Measurements from ENCODE around the gene ADCY5. TPM values are rescaled to one million over a fixed set of nuclear protein-coding genes. Genes with fewer than 3 reads are reported as not detected.

The ADCY5 gene
- total RNA-seq, 1 donor: not detected

DNA sequence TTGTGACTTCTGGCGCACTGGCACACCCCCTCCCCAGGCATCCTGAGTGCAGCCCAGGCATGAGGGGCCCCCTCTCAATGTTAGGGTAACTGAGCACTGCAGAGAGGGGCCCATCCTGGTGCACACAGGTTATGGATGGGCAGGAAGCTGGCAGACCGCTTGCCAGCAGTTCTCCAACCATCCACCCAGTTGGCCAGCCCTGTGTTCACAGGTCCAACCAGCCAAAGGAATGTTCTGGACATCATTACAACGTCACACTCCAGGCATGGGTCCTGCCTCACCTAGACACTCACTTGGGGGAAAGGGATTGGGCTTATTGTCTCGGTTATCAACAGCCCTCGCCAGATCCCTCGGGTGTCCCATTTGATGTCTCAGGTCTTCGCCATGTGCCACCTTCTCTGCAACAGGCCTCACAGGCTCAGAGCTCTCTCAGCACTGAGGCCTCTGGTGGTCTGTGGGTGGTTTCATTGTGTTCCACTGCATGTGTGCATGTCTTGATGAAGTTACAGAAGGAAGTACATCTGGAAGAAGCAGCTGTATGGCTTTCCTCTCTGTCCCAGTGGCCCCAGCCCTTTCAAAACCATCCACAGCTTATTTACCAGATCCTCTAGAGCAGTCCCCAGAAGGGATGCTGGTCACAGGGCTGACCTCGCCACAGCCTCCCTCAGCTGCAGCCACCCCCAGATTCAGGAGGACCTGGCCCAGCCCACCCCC, 23.7 kb downstream of the ADCY5 start:
- H3K27me3 ChIP-seq (ENCODE audit: insufficient read depth, low read length): no peaks in the 10 kb centered on the region

DNA sequence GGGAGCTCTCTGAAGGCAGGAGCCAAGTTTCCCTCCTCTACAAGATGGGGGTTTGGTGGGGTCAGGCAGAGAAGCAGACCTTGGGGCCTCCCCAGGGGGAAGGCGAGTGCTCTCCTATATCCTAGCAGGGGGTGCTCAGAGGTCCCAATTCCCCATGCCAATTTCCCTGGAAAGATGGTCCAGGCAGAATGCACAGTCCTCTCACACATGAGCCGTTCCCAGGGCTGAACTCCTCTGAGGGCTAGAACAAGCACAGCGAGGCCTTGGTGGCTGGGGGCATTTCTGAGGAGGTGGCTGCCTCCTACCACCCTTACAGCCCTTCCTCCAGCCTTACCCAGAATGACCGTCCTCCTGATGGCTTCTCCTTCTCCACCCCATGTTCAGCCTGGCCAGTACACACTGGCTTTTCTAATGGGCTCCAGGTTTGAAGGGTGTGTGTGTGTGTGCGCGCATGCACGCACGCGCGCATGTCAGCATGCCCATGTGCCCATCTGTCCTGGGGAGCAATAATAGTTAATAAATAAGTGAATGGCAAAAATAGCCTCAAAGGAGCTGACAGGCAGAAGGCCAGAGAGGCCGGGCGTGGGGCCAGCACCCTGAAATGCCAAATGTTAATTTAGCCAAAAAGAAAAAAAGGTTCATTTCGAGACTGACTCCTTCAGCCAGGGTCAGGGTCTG, 24.4 kb downstream of the ADCY5 start:
- H3K4me1 ChIP-seq (ENCODE audit: insufficient read depth, low read length): no peaks in the 10 kb centered on the region
- H3K9me3 ChIP-seq (ENCODE audit: low read depth, low read length): no peaks in the 10 kb centered on the region
- no peak overlapping the region for H3K4me3 ChIP-seq (ENCODE audit: low read length)
- H3K27me3 ChIP-seq (ENCODE audit: insufficient read depth, low read length): no peaks in the 10 kb centered on the region

More for the DNA sequence above, 23.7 kb downstream of the ADCY5 start:
- no peaks in the 10 kb centered on the region for H3K9me3 ChIP-seq (ENCODE audit: low read depth, low read length)
- H3K4me3 ChIP-seq (ENCODE audit: low read length): no peak overlapping the region
- H3K4me1 ChIP-seq (ENCODE audit: insufficient read depth, low read length): no peaks in the 10 kb centered on the region

DNA sequence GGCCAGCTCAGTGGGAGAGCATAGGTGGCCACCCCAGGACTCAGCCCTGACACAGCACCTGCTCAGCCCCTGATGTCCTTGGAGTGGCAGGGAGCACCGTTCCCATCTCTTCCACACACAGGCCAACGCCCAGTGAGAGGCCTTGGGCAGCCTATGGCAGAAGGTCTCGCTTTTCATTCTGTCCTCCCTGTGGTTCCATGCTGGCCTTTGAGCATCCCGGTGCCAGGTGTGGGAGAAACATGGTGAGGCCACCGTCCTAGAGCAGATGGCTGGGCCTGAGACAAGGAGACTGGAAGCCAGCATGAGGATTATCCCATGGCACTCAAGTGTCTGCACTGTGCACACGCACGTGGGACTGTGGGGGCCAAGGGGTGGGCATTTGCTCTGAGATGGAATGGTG, 25.1 kb downstream of the ADCY5 start:
- H3K4me3 ChIP-seq (ENCODE audit: low read length): no peak overlapping the region
- H3K27me3 ChIP-seq (ENCODE audit: insufficient read depth, low read length): no peaks in the 10 kb centered on the region
- H3K4me1 ChIP-seq (ENCODE audit: insufficient read depth, low read length): no peaks in the 10 kb centered on the region

DNA sequence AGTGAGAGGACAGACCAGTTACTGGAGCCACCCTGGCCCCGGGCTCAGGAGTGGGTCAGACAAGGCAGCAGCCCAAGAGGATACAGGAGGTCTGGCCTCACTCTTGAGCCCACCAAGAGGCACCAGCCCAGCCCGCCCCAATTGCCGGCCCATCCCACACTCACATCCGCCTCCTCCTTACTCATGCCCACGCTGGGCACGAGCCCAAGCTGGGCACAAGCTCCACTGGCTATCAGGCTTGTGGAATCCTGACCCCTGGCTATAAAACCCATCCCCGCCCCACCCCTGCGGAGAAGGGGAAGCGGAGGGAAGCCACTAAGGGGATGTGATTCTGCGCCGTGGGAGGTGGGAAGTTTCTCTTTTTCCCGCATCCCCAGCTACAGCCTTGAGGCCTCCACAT, 25.9 kb downstream of the ADCY5 start:
- H3K4me3 ChIP-seq (ENCODE audit: low read length): no peak overlapping the region
- H3K4me1 ChIP-seq (ENCODE audit: insufficient read depth, low read length): no peaks in the 10 kb centered on the region
- no peaks in the 10 kb centered on the region for H3K9me3 ChIP-seq (ENCODE audit: low read depth, low read length)
- no peaks in the 10 kb centered on the region for H3K27me3 ChIP-seq (ENCODE audit: insufficient read depth, low read length)

More for the DNA sequence above, 25.1 kb downstream of the ADCY5 start:
- H3K9me3 ChIP-seq (ENCODE audit: low read depth, low read length): no peaks in the 10 kb centered on the region

DNA sequence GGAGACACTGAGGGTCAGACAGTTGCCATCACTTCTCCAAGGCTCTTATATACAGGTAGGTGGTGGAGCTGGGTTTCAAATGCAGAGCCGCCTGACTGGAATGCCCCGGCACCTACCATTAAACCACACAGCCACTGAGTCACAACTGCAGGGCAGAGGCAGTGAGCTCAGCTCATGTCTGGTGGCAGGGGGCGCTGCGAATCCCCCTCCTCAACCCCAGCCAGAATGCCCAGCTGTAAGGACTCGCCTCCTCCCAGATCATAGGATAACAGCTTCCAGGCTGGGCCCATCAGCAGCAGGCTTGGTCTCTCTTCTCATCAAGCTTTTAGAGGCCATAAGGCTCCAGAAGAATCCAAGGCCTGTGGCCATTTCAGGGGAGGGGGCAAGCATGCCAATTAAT, 26.4 kb downstream of the ADCY5 start:
- H3K4me3 ChIP-seq (ENCODE audit: low read length): no peak overlapping the region
- H3K9me3 ChIP-seq (ENCODE audit: low read depth, low read length): no peaks in the 10 kb centered on the region
- no peaks in the 10 kb centered on the region for H3K27me3 ChIP-seq (ENCODE audit: insufficient read depth, low read length)
- H3K4me1 ChIP-seq (ENCODE audit: insufficient read depth, low read length): no peaks in the 10 kb centered on the region

DNA sequence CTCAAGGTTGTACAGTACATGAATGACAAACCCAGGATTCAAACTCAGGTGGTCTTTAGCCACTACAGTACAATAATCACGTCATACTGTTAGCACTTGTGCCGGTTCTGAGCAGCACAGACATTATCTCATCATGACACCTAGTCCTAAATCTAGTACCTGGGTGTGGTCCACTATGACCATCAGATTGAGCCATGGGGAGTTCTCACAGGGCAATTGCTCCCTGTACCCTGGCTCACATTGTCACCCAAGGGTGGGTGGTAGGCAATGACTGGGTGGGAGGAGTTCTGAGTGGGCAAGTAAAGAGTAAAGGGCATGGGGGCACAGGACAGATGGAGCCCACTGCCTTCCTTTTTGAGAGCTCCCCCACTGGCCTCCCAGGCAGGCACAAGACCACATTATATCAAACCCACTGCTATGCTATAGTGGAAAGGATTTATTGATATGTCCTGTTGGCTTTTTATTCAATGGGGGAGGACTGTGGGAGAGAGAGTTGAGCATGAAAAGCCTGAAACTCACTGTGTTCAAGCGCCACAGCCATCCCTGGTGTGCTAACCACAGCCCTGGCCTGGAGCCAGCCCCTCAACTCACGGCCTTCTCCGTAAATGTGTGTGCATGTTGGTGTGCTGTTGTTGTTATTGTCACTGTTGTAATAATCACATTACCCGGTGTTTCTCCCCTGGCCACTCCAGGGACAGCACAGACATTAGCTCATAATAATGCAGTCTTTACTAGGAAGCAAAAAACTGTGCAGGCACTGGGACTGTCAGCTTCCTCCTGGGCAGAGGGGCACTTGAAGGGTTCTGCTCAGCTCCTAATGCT, 27.3 kb downstream of the ADCY5 start:
- H3K27me3 ChIP-seq (ENCODE audit: insufficient read depth, low read length): no peaks in the 10 kb centered on the region
- no peak overlapping the region for H3K4me3 ChIP-seq (ENCODE audit: low read length)
- H3K9me3 ChIP-seq (ENCODE audit: low read depth, low read length): no peaks in the 10 kb centered on the region
- H3K4me1 ChIP-seq (ENCODE audit: insufficient read depth, low read length): no peaks in the 10 kb centered on the region

DNA sequence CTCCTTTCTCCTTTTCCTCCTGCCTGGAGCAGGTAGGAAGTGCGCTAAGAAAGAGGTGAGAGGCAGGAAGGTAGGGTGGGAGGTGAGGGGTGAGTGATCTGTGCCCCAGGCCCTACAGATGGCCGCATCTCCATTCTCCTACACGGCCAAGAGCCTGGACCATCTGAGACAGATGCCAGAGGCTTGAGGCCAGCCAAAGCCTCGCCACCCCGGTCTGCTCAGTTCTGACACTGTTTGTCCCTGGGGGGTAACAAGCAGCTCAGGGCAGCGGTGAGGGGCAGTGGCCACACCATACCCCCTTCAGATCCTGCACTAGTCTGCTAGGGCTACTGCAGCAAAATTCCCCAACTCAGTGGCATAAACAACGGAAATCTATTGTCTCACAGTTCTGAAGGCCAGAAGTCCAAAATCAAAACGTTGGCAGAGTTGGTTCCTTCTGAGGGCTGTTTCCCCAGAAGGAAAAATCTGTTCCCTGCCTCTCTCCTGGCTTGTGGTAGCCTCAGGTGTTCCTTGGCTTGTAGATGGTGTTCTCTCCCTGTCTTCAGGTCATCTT, 28.4 kb downstream of the ADCY5 start:
- H3K4me1 ChIP-seq (ENCODE audit: insufficient read depth, low read length): no peaks in the 10 kb centered on the region
- no peaks in the 10 kb centered on the region for H3K27me3 ChIP-seq (ENCODE audit: insufficient read depth, low read length)
- no peak overlapping the region for H3K4me3 ChIP-seq (ENCODE audit: low read length)
- H3K9me3 ChIP-seq (ENCODE audit: low read depth, low read length): no peaks in the 10 kb centered on the region

DNA sequence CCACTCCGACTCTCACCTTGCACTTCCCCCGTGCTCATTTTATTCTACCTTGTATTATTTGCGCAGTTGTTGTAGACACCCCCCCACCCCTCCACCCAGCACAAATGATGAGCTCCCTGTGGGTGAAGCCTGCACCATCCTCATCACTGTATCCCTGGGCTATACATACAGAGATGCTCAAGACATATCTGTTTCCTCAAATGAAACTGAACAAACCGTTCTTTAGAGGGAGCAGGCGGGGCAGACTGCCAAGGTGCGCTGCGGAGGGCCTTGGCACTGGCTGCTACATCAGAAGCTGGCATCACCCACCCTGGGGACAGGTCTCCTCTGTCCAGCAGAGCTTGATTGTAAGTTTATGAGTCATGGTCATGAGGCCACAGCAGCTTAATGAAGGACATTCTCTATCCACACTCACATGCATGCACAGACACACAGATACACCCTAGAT, 29.0 kb downstream of the ADCY5 start:
- H3K27me3 ChIP-seq (ENCODE audit: insufficient read depth, low read length): no peaks in the 10 kb centered on the region
- no peaks in the 10 kb centered on the region for H3K9me3 ChIP-seq (ENCODE audit: low read depth, low read length)
- H3K4me1 ChIP-seq (ENCODE audit: insufficient read depth, low read length): no peaks in the 10 kb centered on the region
- no peak overlapping the region for H3K4me3 ChIP-seq (ENCODE audit: low read length)

DNA sequence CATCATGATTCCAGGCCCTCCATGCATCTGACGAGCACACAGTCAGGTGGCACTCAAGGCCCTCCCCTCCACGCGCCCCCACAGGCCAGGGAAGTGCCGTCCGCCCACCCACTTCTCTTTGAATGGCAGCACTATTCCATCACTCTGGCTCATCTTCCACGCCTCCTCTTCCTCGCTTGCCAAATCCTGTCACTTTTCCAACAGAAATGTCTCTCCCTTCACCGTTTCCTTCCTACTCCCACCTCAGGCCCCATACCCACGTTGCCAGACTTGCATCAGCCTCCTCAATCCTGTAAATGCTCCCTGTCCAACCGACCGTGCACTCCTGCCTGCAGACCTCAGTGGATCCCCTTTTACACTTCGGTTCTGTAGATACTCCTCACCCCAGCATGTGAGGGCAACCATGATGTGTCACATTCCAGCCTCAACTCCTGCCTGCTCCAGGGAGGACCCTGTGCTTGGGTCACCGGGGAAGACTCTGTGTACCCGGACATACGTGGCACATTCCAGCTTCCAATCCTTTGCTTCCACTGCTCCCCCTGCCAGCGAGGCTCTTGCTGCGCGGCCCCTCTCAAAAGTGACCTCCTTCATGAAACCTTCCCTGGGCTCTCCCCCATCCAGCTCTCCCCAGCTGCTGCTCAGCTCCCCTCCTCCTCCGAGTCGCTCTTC, 29.6 kb downstream of the ADCY5 start:
- Histone ChIP-seq H3K4me1 (ENCODE audit: insufficient read depth, low read length) (no peaks in the 10 kb centered on the region), H3K4me3 (ENCODE audit: low read length) (no peak overlapping the region)

DNA sequence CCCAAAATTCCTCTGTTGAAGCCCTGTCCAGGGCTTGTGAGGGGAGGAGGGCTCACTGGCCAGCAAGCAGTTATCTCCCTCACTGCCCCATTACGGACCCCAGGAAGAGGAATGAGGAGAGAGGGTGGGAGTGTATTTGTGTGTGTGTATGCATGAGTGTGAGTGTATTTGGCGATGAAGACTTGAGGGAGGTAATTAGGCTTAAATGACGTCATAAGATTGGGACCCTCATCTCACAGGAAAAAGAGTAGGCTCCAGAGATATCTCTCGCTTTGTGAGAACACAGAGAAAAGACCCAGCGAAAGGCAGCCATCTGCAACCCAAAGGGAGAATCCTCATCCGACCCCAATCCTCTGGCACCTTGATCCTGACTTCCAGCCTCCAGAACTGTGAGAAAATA, 32.2 kb downstream of the ADCY5 start:
- no peaks in the 10 kb centered on the region for H3K9me3 ChIP-seq (ENCODE audit: low read depth, low read length)
- no peaks in the 10 kb centered on the region for H3K4me1 ChIP-seq (ENCODE audit: insufficient read depth, low read length)
- no peak overlapping the region for H3K4me3 ChIP-seq (ENCODE audit: low read length)
- H3K27me3 ChIP-seq (ENCODE audit: insufficient read depth, low read length): no peaks in the 10 kb centered on the region

More for the DNA sequence above, 29.6 kb downstream of the ADCY5 start:
- Histone ChIP-seq H3K27me3 (ENCODE audit: insufficient read depth, low read length) (no peaks in the 10 kb centered on the region), H3K9me3 (ENCODE audit: low read depth, low read length) (no peaks in the 10 kb centered on the region)

DNA sequence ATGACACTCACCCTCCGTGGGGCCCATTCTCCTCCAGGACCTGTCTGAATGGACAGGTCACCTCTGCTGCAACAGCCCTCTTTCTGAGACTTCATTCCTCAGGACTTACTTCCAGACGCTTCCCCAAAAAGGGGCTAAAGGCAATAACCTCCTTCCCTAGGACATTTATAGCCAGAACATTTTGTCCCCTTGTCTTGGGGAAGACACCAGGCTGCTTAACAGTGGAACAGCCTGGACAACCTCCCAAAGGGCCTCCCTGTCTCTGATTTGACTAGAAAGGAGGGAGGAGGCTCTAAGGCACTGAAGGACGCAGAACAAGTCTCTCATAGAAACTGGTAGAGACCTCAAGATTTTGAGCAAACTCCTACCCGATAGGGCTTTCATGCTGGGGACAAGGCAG, 32.7 kb downstream of the ADCY5 start:
- H3K27me3 ChIP-seq (ENCODE audit: insufficient read depth, low read length): no peaks in the 10 kb centered on the region
- no peak overlapping the region for H3K4me3 ChIP-seq (ENCODE audit: low read length)
- no peaks in the 10 kb centered on the region for H3K4me1 ChIP-seq (ENCODE audit: insufficient read depth, low read length)
- H3K9me3 ChIP-seq (ENCODE audit: low read depth, low read length): no peaks in the 10 kb centered on the region

DNA sequence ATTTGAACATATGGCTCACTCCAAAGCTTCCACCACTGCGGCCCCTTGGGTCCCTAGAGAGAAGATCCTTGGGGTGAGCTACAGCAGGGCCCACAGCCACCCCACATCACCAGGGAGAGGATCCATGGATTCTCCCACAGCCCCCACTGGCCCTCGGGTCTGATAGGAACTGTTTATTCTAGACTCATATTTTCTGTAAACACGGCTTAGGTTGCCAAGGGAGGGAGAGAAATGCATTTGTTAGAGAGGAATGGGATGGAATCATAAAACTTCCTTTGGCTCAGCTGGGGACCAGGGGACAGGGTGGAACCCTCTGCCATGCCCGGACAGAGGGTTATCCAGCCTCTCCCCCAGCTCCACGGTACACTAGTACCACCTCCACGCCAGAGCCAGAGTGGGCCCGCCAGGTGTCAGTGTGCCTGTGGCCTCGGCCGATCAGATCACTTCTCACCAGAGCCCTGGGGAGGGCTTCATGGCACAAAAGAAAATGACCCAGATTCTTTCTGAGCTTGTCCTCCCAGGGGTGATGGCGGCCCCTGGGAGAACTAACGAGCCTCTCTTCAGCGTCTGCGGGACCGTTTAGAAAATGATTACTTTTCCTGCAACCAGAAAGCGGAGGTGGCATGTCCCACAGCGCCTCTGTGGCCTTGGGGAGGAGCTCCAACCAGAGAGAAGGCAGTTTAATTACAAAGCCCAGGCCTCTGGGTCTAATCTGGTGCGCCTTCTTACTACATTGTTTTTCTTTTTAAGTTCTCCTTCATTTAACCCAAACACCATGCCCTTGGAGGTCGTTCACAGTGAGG, 33.7 kb downstream of the ADCY5 start:
- Histone ChIP-seq H3K4me1 (ENCODE audit: insufficient read depth, low read length) (no peaks in the 10 kb centered on the region), H3K9me3 (ENCODE audit: low read depth, low read length) (no peaks in the 10 kb centered on the region), H3K4me3 (ENCODE audit: low read length) (no peak overlapping the region), H3K27me3 (ENCODE audit: insufficient read depth, low read length) (no peaks in the 10 kb centered on the region)

DNA sequence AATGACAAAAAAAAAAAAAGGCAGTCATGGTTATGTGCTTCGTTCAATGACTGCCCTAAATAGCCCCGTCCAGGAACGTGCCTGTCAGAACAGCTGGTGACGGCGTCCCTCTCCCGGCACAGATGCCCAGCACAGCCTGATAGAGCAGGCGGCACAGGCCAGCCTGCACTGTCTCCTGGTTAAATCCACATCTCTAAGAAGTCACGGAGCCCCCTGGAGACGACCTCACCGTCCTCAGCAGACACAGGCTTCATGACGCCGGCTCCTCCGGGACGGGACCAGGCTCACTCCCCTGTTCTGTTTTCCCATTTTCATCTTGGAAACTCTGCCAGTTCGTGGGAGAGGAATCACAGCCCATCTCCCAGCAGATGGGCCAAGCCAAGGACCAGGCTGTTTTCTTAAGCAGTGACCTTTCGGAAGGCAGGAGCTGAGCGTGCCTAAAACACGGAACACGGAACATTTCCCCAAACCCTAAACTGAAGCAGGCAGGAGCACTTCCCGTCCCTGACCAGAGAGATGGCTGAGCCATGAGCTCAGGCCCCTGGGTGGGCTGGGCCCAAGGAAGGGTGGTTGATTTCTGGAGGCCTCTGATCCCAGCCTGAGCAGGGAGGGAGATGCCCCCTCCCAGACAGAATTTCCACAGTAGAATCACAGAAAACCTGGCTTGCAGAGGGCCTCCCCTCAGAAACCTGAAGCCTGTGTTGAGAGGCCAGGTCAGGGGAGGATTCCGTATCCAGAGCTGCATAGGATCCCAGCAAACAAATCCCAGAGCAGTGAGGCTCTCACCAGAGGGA, 35.9 kb downstream of the ADCY5 start:
- Histone ChIP-seq H3K9me3 (ENCODE audit: low read depth, low read length) (no peaks in the 10 kb centered on the region), H3K27me3 (ENCODE audit: insufficient read depth, low read length) (no peaks in the 10 kb centered on the region), H3K4me3 (ENCODE audit: low read length) (no peak overlapping the region), H3K4me1 (ENCODE audit: insufficient read depth, low read length) (no peaks in the 10 kb centered on the region)

Measured in mononuclear cell (primary cell).